NCI-H446 (cell line): Measurements from ENCODE around the gene SORCS1.
"Not testable (repeated sequence)": the region's sequence is repeated elsewhere in the genome, so short reads cannot be mapped to it uniquely, and the experiment has no call there.

Source experiments
- DNase-seq, 2 experiments: peaks; one replicate each; lab custom pipeline; 2025; lab: John Stamatoyannopoulos, UW

SORCS1 gene

GRCh38 chr10:107051769-107052168, 112.7 kb downstream of the SORCS1 start:
- no peak for DNase-seq

GRCh38 chr10:107043461-107043860, 121.0 kb downstream of the SORCS1 start:
- DNase-seq = no peak

- no peak for DNase-seq
Observed at GRCh38 chr10:107037192-107038122, 127.0 kb downstream of the SORCS1 start.

- no peak for DNase-seq
Observed at GRCh38 chr10:107033799-107034422, 130.6 kb downstream of the SORCS1 start.

GRCh38 chr10:107032700-107033401, 131.7 kb downstream of the SORCS1 start:
- no peak for DNase-seq

GRCh38 chr10:107031931-107032699, 132.4 kb downstream of the SORCS1 start:
- DNase-seq = no peak

GRCh38 chr10:107028236-107028635, 136.3 kb downstream of the SORCS1 start:
- DNase-seq = no peak

- DNase-seq = no peak
Observed at GRCh38 chr10:107025676-107026075, 138.8 kb downstream of the SORCS1 start.

GRCh38 chr10:107024033-107024432, 140.5 kb downstream of the SORCS1 start:
- DNase-seq = not testable (repeated sequence)

GRCh38 chr10:107022600-107023354, 141.7 kb downstream of the SORCS1 start:
- DNase-seq = no peak

- DNase-seq = no peak
Observed at GRCh38 chr10:107019154-107019553, 145.4 kb downstream of the SORCS1 start.

GRCh38 chr10:107013258-107014006, 151.1 kb downstream of the SORCS1 start:
- no peak for DNase-seq

GRCh38 chr10:107011992-107012391, 152.5 kb downstream of the SORCS1 start:
- DNase-seq = no peak

- DNase-seq = no peak
Observed at GRCh38 chr10:107011105-107011504, 153.4 kb downstream of the SORCS1 start.

GRCh38 chr10:107010531-107010930, 154.0 kb downstream of the SORCS1 start:
- DNase-seq = no peak

- DNase-seq = no peak
Observed at GRCh38 chr10:107004362-107004761, 160.1 kb downstream of the SORCS1 start.

- DNase-seq = no peak
Observed at GRCh38 chr10:107002068-107002467, 162.4 kb downstream of the SORCS1 start.

GRCh38 chr10:106999118-106999707, 165.3 kb downstream of the SORCS1 start:
- no peak for DNase-seq

GRCh38 chr10:106997721-106998120, 166.8 kb downstream of the SORCS1 start:
- DNase-seq = no peak

- no peak for DNase-seq
Observed at GRCh38 chr10:106996510-106996909, 168.0 kb downstream of the SORCS1 start.
